Astrocyte of the spinal cord (primary cell): ENCODE results near the gene C19orf12.

Source experiments
- DNase-seq: peaks from one replicate; pipeline ENCODE4 v3.0.0; 2011; ENCODE audit warnings: low read depth, low spot score
- H3K4me3 ChIP-seq: 2 replicates; pipeline ENCODE4 v1.5.1; 2011; ENCODE audit warnings: low read depth, mild to moderate bottlenecking, low read length, moderate library complexity
- CTCF ChIP-seq: IDR thresholded peaks from 2 replicates; pipeline ENCODE4 v1.5.1; 2012; ENCODE audit warnings: low read depth, mild to moderate bottlenecking, low read length, inconsistent platforms
- in situ Hi-C: cut with HindIII; loops from 2 replicates; pipeline ENCODE4 v1.10.0; 2017; ENCODE audit warnings: low sequenced_read_pairs

The C19orf12 gene

GRCh38 chr19:29655648-29656335 is 59.3 kb downstream of the C19orf12 start:
- in situ Hi-C loops = no loop called here
- TF ChIP-seq CTCF = no peak
- H3K4me3 ChIP-seq = no peak overlapping the region
- no peak for DNase-seq

- no peak for TF ChIP-seq CTCF
- in situ Hi-C loops = no loop called here
Observed at GRCh38 chr19:29653398-29653797, 61.7 kb downstream of the C19orf12 start.

GRCh38 chr19:29651622-29652394 is 63.3 kb downstream of the C19orf12 start:
- DNase-seq = no peak
- TF ChIP-seq CTCF = no peak
- H3K4me3 ChIP-seq = no peak overlapping the region
- in situ Hi-C loops = no loop called here

More at GRCh38 chr19:29653398-29653797, 61.7 kb downstream of the C19orf12 start:
- no peak overlapping the region for H3K4me3 ChIP-seq
- no peak for DNase-seq

- in situ Hi-C loops = no loop called here
- no peak overlapping the region for H3K4me3 ChIP-seq
- DNase-seq = no peak
- TF ChIP-seq CTCF = no peak
Observed at GRCh38 chr19:29650772-29651387, 64.2 kb downstream of the C19orf12 start.
